ENCODE results near the gene KIAA0319L.
"Not testable (repeated sequence)": the region's sequence is repeated elsewhere in the genome, so short reads cannot be mapped to it uniquely, and the experiment has no call there.

The KIAA0319L gene

DNA sequence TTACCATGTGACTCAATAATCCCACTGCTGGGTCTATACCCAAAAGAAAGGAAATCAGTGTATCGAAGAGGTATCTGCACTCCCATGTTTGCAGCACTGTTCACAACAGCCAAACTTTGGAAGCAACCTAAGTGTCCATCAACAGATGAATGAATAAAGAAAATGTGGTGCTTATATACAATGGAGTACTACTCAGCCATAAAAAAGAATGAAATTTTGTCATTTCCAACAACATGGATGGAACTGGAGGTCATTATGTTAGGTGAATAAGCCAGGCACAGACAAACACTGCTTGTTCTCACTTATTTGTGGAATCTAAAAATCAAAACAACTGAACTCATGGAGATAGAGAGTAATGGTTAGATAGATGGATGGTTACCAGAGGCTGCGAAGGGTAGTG is 79.3 kb downstream of the KIAA0319L start:
- no peak for DNase-seq

DNA sequence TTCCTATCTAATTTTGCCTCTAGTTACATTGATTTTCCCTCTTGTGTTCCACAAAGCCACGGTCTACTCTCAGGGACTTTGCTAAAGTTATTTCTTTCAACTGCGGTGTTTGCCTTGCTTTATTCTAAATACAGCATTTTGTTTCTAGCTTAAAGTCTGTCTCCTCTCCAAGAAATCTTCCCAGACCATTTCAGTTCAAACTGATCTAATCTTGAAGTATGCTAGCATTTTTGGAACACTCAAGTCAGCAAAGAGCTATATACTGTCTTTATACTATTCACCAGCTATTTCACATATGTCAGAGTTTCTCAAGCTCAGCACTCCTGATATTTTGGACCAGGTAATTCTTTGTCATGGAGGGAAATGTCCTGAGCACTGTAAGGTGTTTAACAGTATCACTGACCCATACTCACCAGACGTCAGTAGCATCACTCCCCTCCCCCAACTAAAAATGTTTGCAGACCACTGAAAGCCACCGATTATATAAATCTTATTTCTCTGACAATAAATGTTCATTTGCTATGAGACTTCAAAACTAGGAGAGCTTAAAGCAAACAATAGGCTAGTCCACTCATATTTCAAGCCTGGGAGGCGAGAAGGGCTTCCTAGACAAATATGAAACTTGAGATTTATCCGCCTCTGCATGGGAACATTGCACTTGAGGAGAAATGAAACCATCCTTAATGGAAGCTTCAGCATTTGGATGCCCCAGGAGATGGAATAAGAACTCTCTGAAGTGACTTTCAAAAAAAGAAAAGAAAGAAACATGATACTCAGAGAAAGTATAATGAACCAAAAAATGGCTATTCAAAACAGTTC is 81.1 kb downstream of the KIAA0319L start:
- DNase-seq: no peak

DNA sequence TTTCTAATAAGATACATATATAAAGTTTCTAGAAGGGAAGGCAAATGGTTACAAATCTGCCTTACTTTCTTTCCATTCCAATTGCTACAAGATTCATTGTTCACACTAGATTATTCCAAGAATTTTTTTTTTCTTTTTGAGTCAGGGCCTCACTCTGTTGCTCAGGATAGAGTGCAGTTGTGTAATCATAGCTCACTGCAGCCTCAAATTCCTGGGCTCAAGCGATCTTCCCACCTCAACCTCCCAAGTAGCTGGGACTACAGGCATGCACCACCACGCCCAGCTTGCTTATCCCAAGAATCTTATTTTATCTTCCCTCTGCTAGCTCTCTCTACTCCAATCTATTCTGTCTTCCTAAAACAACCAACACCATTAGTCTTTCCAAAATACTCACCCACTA is 81.8 kb downstream of the KIAA0319L start:
- no peak for DNase-seq

DNA sequence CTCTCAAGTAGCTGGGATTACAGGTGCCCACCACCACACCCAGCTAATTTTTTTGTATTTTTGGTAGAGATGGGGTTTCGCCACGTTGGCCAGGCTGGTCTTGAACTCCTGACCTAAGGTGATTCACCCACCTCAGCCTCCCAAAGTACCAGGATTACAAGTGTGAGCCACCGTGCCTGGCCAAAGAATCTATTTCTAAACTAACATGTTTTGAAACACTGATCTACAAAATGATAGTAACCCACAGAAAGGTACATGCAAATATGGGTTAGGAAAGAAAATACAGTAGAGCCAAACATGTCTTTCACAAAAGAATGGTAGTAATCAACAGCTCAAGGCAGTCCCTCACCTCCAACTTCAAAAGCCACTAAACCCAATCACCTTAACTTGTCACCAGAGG is 84.0 kb downstream of the KIAA0319L start:
- not testable (repeated sequence) for DNase-seq

DNA sequence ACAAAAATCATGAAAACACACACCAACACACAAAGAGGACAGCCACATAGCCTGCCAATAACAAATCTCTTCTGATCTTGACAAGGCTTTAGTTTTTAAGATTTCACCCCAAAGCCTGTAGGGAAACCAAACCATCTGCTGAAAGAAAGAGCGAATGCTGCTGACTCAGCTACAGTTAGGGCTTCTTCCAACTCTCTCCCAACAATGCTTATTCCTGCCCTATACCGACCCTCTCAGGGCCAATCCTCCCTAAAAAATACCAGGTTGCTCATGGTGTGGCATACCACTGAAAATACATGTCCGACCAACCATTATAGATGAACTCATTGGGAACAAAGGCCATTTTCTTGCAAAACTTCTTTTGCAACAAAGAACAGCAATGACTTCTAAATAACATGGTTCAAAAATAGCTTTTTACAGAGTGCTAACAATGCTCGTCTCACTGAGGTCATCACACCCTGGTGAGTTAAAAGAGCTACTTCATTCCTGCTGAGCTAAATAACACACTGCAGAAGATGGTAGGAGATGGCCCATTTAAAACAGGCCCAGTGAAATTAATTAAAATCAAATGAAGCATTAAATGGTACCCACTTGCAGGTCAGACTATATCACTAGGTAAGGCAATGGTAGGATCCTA is 86.1 kb downstream of the KIAA0319L start:
- no peak for DNase-seq

DNA sequence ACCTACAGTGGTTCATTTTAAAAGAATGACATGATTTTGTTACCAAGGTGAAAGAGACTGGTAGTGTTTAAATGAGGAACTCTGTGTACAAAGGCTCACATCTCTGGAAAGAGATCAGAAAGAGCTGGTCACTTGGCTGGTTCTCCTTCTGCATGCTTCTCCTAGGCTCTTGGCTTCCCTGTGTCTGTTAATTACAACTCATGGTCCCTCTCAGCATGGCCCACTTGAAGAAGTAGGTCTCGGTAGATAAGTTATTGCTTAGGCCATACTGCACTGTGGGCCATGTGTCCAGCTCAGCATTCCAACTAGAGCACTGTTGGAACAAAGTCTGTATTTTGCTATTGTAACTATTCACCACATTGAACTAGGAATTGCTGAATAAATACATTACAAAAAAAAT is 91.1 kb downstream of the KIAA0319L start:
- no peak for DNase-seq

DNA sequence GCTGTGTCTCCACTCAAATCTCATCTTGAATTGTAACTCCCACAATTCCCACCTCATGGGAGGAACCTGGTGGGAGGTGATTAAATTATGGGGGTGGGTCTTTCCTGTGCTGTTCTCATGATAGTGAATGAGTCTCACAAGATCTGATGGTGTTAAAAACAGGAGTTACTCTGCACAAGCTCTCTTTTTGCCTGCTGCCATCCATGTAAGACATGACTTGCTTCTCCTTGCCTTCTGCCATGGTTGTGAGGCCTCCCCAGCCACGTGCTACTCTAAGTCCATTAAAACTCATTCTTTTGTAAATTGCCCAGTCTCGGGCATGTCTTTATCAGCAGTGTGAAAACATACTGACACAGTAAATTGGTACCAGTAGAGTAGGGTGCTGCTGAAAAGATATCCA is 93.5 kb downstream of the KIAA0319L start:
- DNase-seq: not testable (repeated sequence)

DNA sequence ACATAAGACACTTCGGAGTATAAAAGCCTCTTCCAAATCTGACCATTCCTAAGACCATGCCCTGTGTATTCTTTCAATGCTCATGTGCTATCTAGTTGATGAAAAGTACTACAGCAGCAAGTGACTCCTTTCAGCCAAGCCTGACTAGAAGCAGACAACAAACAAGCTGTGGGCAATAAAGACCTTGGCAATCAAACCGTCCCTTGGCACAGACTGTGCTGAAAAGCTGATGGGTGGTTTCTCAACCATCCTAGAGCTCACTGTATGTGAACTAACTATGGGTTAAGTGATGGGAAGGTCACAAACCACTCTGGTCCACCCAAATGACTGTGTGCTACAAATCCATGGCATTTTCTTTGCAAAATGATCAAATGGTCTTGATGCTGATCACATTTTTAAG is 94.0 kb downstream of the KIAA0319L start:
- DNase-seq: peak in 1 of 2 experiments; percentile 46

DNA sequence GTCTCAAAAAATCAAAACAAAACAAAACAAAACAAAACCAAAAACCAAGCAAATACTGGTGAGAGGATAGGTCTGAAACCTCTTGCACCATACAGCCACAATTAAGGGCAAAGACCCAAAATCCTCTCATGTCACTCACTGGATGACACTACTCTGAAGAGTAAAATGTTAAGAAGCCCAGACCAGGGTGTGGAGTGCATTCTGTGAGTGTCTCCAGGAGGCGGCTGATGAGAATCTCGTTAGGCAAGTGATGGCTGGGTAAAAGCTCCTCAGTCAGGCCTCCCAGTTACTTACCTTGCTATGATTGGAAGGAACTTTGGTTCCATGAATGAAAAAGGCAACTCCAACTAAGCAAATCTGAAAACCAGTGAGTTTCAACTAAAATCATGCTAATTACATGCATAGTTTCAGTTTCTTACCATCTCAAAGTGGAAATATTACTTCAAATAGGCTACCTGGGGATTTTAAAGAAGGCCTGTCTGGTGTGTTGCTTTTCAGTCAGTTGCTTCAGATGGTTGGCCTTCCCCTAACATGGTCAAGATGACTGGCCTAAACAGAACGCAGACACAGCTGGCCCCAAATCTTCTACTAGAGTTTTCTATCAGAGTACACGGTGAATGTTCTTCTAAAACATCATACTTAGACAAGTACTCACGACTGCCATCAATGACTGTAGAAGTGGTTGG is 95.1 kb downstream of the KIAA0319L start:
- DNase-seq: no peak

DNA sequence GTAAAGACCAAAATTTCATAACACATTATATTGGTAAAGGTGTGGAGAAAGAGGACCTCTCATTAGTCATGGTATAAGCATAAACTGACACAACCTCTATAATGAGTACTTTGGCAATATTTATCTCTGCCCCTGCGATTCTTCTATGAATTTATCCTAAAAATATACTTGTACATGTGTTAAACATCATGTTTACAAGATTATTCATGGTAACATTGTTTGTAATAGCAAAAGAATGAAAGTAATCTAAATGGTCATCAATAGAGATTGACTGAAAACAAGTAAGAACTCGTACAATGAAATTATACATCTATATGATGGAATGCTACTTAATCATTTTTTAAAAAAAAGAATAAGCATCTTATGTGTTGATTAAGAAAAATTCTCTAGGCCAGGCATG is 96.4 kb downstream of the KIAA0319L start:
- no peak for DNase-seq

DNA sequence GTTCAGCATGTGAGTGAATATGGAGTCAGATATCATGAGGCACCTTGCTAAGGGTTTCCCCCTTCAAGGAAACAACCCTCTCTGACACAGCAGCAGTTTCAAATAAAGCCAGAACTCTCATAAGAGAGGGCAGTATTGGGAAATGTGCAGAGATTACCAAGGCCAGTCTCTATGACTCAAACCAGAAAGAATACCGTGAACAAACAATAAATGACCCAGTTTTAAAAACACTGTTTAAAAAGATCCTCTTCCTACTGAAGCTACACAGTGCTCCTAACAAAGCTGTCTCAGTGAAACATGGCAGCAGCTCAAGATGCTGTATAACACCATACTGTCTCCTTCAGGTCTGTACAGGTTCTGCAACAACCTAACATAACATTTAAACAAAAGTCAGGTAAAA is 102.6 kb downstream of the KIAA0319L start:
- DNase-seq: no peak

DNA sequence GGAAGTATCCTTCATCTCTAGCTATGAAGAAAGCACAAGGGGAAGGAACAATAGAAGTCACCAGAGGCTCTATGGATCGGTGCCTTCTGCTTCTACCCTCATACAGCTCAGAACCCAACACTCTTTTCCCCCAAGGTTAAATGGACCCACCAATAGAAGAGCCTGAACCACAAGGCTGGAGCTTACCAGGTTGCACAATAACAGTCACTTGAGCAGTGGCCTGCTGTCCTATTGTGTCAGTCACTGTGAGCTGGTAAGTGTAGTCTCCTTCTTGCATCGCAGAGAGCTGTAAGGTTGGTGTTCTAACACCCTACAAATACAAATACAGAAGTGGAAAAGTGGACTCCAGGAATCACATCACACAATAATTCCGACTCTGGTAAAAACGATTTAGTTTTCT is 103.0 kb downstream of the KIAA0319L start:
- DNase-seq: no peak

DNA sequence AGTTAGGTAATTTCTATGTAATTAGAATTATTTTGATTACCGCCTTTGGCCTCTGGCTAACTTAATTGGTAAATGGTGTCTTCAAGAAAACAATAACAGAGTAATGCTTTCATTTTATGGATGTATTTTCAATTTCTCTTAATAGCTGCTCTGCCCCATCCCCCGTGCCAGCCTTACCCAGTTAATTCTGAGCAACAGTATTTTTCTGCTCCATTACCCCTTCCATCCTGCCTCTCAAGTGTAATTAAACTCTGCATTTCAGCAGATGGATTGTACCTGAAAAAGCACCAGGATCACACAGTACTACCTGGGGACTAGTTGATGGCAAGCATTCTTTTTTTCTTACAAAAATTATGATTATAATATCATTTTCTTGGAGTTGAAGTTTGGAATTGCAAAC is 104.2 kb downstream of the KIAA0319L start:
- DNase-seq: no peak

DNA sequence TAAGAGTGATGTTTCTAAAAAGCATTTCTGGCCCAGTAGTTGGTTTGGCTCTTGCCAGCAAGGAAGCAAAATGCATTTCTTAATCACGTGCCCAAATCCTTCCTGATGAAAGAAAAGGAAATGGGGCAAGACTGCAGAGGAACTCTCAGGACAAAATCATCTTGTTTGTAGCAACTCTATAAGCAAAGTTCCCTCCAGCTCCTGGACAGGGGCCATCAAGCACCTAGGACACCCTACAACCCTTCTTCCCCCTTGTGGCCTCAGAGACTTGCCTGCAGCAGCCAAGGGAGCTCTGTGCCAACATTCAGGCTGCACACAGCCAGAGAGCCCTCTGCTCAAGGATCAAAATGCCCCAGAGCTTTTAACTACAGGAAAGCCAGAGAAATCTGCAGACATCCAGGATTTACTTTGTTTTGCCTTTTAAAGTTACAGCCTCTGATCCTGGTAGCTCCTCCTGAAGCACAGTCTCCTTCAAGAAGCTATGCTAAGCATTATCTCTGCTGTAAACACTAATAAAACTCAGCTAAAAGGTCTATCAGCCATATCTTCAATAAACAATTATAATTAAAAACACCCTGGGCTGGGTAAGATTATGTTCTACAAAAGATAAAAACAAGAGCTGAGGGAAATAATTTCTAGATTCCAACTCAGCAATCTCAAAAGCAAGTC is 105.0 kb downstream of the KIAA0319L start:
- DNase-seq: peak in 1 of 2 experiments; percentile 65

DNA sequence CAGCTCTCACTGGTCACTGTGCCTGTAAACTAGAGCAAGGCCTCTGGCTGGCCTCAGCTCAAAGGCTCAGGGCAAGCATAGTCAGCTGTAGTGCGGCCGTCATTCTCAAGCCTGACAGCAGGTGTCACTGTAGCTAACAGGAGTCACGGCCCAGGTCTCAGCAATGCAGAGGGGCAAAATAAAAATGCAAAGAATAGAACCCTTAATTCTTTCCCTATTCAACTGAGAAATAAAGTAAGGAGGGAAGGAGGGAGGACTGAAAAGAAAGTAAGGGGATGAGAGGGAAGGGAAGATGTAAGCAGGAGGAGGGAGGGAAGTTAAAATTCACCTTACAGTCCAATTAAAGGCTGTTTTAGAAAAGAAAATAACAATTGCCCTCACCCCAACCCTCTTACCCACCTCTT is 106.1 kb downstream of the KIAA0319L start:
- peak; percentile 59 to 74 for DNase-seq

DNA sequence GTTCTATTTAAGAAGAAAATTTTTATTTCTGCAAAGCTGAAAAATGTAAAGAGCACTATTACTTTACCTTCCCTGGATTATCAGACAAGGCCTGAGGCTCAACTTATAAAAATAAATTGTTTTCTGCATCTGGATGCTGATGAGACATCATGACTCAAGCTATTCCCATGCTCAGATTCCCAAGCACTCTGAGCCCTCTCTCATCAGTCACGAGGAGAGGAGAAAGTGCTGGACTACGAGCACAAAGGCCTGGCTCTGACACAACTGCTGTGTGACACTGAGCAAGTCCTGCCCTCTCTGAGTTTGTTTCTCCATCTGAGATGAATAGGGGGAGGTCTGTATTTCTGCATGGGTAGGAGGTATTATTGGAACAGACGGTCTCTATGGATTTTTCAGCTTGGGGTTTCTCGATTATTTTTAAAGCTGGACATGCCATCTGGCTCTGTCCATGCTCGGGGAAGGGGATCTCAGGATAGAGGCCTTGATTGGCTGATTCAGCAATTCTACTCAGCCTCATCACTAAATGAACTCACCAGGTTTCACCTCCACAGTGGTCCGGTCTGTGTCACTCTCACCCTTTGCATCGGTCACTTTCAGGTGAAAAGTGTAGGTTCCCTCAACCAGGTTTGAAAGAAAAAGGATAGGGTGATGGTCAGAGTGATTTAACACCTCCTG is 107.7 kb downstream of the KIAA0319L start:
- no peak for DNase-seq

DNA sequence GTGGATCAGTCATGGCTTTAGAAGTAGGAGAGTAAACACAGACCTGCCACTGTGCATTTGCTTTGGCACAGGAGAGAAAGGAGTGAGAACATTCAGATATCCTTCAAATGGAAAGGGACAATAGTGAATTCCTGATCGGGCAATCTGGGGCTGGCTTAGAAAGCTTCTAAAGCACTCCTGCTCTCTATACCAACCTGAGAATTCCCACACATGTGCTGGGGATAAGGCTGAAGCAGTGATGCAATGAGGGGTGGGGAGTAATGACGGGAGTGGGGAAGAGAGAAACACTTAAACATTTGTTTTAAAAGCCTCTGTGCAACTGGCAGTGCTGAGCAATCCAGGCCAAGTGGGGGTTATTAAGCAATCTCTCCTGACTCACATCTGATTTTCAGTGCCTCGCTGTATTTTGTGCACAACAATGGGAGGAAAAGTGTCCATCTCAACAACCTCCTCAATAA is 108.8 kb downstream of the KIAA0319L start:
- DNase-seq: no peak

DNA sequence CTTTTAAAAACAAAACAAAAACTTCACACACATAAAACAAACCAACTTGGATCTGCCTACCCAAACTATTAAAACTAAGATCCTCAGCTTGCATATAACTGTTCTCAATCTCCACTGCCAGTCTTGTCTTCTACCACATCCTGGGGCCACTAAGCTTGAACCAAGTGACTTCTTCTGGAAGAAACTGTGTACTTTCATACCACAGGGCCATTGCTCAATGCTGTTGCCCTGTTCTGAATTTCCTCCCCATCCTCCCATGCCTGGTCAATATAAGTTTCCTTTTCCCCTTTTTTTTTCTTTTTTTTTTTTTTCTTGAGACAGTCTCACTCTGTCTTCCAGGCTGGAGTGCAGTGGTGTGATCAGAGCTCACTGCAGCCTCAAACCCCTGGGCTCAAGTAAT is 109.9 kb downstream of the KIAA0319L start:
- DNase-seq: no peak

DNA sequence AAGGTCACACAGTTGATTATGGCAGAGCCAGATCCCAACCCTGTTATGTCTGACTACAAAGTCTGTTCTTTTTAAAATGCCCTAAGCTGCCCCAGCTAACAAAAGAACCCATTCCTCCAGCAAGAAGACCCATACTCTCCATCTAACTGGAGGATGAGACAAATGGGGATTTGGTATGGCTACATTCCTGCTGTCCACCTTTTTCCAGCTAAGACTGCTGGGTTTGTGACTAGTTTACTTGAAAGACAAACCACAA is 112.8 kb downstream of the KIAA0319L start:
- DNase-seq: no peak

DNA sequence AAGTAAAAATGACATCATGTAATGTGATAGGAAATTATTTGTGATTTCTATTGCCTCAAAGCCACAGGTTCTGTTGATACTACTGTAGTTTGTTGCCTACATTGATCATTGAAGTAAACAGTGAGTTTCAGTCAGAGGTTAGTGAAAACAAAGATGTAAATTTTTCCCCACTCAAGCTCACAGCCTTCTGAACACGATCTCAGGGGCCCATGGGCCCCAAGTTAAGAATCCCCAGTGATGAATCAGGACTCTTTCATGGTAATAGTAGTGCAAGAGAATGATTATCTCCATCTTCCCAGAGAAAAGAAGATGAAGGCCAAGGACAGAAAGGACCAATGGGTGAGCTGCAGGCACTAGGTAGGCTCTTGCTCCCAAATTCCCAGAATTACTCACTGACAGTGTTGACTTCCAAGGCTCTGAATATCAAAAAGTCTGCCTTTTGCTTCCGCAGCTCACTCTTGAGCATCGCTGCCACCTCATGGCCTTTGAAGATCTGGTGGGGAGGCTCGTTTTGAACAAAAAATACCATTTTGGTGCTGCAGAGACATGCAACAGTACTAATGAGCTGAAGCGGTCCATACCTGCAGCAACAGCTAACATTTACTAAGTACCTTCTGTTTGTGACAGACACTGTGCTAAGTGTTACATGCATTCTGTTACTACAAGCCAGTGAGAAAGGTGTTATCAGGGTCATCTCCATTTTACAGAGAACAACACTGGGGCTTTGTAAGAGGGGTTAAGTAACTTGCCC is 113.3 kb downstream of the KIAA0319L start:
- peak in 1 of 2 experiments; percentile 21 for DNase-seq

DNA sequence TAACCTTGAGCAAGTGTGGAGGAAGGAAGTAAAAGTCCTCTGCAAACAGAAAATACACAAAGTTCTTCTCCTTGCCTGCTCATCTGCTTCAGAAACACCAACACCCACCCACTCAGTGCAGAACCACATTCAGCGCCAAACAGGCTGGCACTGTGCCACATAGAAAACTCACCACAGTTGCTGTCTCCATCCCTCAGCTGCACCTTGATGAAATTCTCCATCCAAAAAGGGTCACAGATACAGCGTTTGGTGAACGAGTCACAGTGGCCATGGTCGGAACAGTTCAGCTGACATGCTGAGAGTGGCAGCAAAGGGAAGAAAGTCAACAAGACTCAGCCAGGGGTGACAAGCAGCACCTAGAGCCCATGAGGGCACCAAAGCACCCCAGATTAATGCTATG is 114.5 kb downstream of the KIAA0319L start:
- no peak for DNase-seq

DNA sequence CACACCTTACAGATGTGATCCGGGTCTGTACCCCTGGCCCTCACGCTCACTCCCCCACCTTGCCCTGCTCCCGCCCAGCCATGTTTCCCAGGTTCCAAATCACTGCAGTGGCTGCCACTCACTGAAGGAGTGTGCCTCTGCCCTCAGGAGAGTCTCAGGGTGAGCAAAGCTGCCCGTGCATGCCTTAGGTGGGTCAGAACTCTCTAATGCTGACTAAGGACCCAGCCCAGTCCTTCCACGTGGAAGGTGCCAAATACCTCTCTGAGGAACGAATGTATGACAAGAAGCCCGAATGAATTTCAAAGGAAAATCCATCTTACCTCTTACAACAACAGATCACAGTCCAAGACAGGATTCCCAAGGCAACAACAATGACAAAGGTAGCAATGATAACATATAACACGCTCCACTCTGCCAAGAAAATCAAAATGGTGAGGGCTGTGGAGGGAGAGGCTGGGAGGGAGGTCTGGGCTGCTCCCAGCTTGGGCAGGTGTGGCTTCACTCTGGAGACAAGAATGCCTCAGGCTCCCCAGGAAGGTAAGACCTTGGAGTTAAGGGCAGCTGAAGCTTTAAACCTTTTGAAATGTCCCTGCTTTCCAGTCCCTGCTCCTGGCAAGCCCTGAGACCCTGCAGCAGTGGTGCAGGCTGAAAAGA is 115.2 kb downstream of the KIAA0319L start:
- DNase-seq: no peak
